Measurements from ENCODE around the gene CMKLR1. TPM values are rescaled to one million over a fixed set of nuclear protein-coding genes. Genes with fewer than 3 reads are reported as not detected.

Gene CMKLR1
- total RNA-seq, 5 donors from 2014 or later (not counting 1 experiment from before 2014, with no cell fraction given) = 0.76 to 6.7 (median 0.98) TPM

GRCh38 chr12:108241986-108242703 is 97.0 kb downstream of the CMKLR1 start:
- POLR2A ChIA-PET = no interaction called here
- H3K4me3 Mint-ChIP-seq = no peak overlapping the region
- no peaks in the 10 kb centered on the region for H3K36me3 Mint-ChIP-seq
- peaks cover 0 to 4% (median 3%) of the 10 kb centered on the region in 3 donors for H3K9me3 Mint-ChIP-seq
- H3K36me3 ChIP-seq (ENCODE audit: control insufficient read depth in 2 of 2, extremely low read depth in 1 of 2, insufficient read depth in 1 of 2, low read length in 1 of 2) = no peaks in the 10 kb centered on the region
- no peak overlapping the region for H3K27ac Mint-ChIP-seq
- no peaks in the 10 kb centered on the region for H3K9me3 ChIP-seq
- H3K27me3 Mint-ChIP-seq = peaks cover 10 to 17% of the 10 kb centered on the region in 2 donors
- no peaks in the 10 kb centered on the region for H3K4me1 ChIP-seq (ENCODE audit: control insufficient read depth in 1 of 2, extremely low read depth in 1 of 2, insufficient read depth in 2 of 2, low read length in 2 of 2)
- H3K4me3 ChIP-seq (ENCODE audit: control insufficient read depth in 1 of 2, extremely low read depth in 1 of 2, low read length in 1 of 2) = no peak overlapping the region
- H3K4me1 Mint-ChIP-seq = no peaks in the 10 kb centered on the region
- 60% methylated on average over 1 of the region's 10 CpGs for WGBS (ENCODE audit: insufficient coverage)
- CTCF ChIA-PET = no interaction called here
- H3K27me3 ChIP-seq (replicated peaks in 1 of 2; ENCODE audit: control insufficient read depth in 2 of 2, extremely low read depth in 1 of 2, insufficient read depth in 2 of 2, low read length in 1 of 2) = peaks cover 0 to 19% of the 10 kb centered on the region in 2 experiments
- ATAC-seq (replicated peaks in 1 of 4) (no peak), DNase-seq (no peak)
- H3K27ac ChIP-seq (ENCODE audit: low read length) = no peak overlapping the region

- Histone ChIP-seq H3K4me3 (ENCODE audit: control insufficient read depth in 1 of 2, extremely low read depth in 1 of 2, low read length in 1 of 2) (no peak overlapping the region), H3K36me3 (ENCODE audit: control insufficient read depth in 2 of 2, extremely low read depth in 1 of 2, insufficient read depth in 1 of 2, low read length in 1 of 2) (no peaks in the 10 kb centered on the region), H3K27ac (ENCODE audit: low read length) (no peak overlapping the region), H3K4me1 (ENCODE audit: control insufficient read depth in 1 of 2, extremely low read depth in 1 of 2, insufficient read depth in 2 of 2, low read length in 2 of 2) (no peaks in the 10 kb centered on the region), H3K9me3 (no peaks in the 10 kb centered on the region), H3K27me3 (replicated peaks in 1 of 2; ENCODE audit: control insufficient read depth in 2 of 2, extremely low read depth in 1 of 2, insufficient read depth in 2 of 2, low read length in 1 of 2) (peaks cover 0 to 21% of the 10 kb centered on the region in 2 experiments)
- CTCF ChIA-PET = no interaction called here
- Mint-ChIP-seq H3K4me1 (no peaks in the 10 kb centered on the region), H3K9me3 (peaks cover 0 to 4% (median 3%) of the 10 kb centered on the region in 3 donors), H3K4me3 (no peak overlapping the region), H3K36me3 (no peaks in the 10 kb centered on the region), H3K27ac (no peak overlapping the region), H3K27me3 (peaks cover 15 to 17% of the 10 kb centered on the region in 2 donors)
- ATAC-seq (replicated peaks in 1 of 4) = no peak
- POLR2A ChIA-PET = no interaction called here
- WGBS (ENCODE audit: insufficient coverage) = 70% methylated on average over 4 of the region's 4 CpGs
- no peak for DNase-seq
Measured at GRCh38 chr12:108240928-108241327, 98.2 kb downstream of the CMKLR1 start.

GRCh38 chr12:108240027-108240785 is 98.9 kb downstream of the CMKLR1 start:
- Mint-ChIP-seq H3K4me1 (no peaks in the 10 kb centered on the region), H3K27me3 (peaks cover 15 to 19% of the 10 kb centered on the region in 2 donors), H3K9me3 (peaks cover 0 to 4% (median 3%) of the 10 kb centered on the region in 3 donors), H3K4me3 (no peak overlapping the region), H3K36me3 (no peaks in the 10 kb centered on the region), H3K27ac (no peak overlapping the region)
- ChIA-PET POLR2A (no interaction called here), CTCF (no interaction called here)
- H3K4me1 ChIP-seq (ENCODE audit: control insufficient read depth in 1 of 2, extremely low read depth in 1 of 2, insufficient read depth in 2 of 2, low read length in 2 of 2) = no peaks in the 10 kb centered on the region
- H3K27me3 ChIP-seq (replicated peaks in 1 of 2; ENCODE audit: control insufficient read depth in 2 of 2, extremely low read depth in 1 of 2, insufficient read depth in 2 of 2, low read length in 1 of 2) = peaks cover 0 to 21% of the 10 kb centered on the region in 2 experiments
- H3K4me3 ChIP-seq (ENCODE audit: control insufficient read depth in 1 of 2, extremely low read depth in 1 of 2, low read length in 1 of 2) = no peak overlapping the region
- H3K9me3 ChIP-seq = no peaks in the 10 kb centered on the region
- H3K27ac ChIP-seq (ENCODE audit: low read length) = no peak overlapping the region
- ATAC-seq (replicated peaks in 1 of 4) = no peak
- DNase-seq = no peak
- no peaks in the 10 kb centered on the region for H3K36me3 ChIP-seq (ENCODE audit: control insufficient read depth in 2 of 2, extremely low read depth in 1 of 2, insufficient read depth in 1 of 2, low read length in 1 of 2)
- 78% methylated on average over 15 of the region's 34 CpGs for WGBS (ENCODE audit: insufficient coverage)

- CTCF ChIA-PET = no interaction called here
Measured at GRCh38 chr12:108239378-108239777, 99.7 kb downstream of the CMKLR1 start.

GRCh38 chr12:108238474-108238873 is 100.6 kb downstream of the CMKLR1 start:
- ATAC-seq (replicated peaks in 1 of 4) (no peak), DNase-seq (no peak)

More at GRCh38 chr12:108239378-108239777, 99.7 kb downstream of the CMKLR1 start:
- Histone ChIP-seq H3K27ac (ENCODE audit: low read length) (no peak overlapping the region), H3K36me3 (ENCODE audit: control insufficient read depth in 2 of 2, extremely low read depth in 1 of 2, insufficient read depth in 1 of 2, low read length in 1 of 2) (no peaks in the 10 kb centered on the region), H3K4me1 (ENCODE audit: control insufficient read depth in 1 of 2, extremely low read depth in 1 of 2, insufficient read depth in 2 of 2, low read length in 2 of 2) (no peaks in the 10 kb centered on the region), H3K9me3 (no peaks in the 10 kb centered on the region), H3K4me3 (ENCODE audit: control insufficient read depth in 1 of 2, extremely low read depth in 1 of 2, low read length in 1 of 2) (no peak overlapping the region), H3K27me3 (replicated peaks in 1 of 2; ENCODE audit: control insufficient read depth in 2 of 2, extremely low read depth in 1 of 2, insufficient read depth in 2 of 2, low read length in 1 of 2) (peaks cover 0 to 21% of the 10 kb centered on the region in 2 experiments)
- Mint-ChIP-seq H3K27ac (no peak overlapping the region), H3K36me3 (no peaks in the 10 kb centered on the region), H3K4me3 (no peak overlapping the region), H3K9me3 (peaks cover 0 to 4% (median 3%) of the 10 kb centered on the region in 3 donors), H3K4me1 (no peaks in the 10 kb centered on the region), H3K27me3 (peaks cover 19% of the 10 kb centered on the region in 2 donors)
- POLR2A ChIA-PET = no interaction called here
- 80% methylated on average over 1 of the region's 2 CpGs for WGBS (ENCODE audit: insufficient coverage)
- DNase-seq = no peak
- no peak for ATAC-seq (replicated peaks in 1 of 4)

More at GRCh38 chr12:108238474-108238873, 100.6 kb downstream of the CMKLR1 start:
- Mint-ChIP-seq H3K36me3 (no peaks in the 10 kb centered on the region), H3K9me3 (peaks cover 0 to 4% (median 3%) of the 10 kb centered on the region in 3 donors), H3K4me1 (no peaks in the 10 kb centered on the region), H3K27me3 (peaks cover 19% of the 10 kb centered on the region in 2 donors), H3K4me3 (no peak overlapping the region), H3K27ac (no peak overlapping the region)
- Histone ChIP-seq H3K4me3 (ENCODE audit: control insufficient read depth in 1 of 2, extremely low read depth in 1 of 2, low read length in 1 of 2) (no peak overlapping the region), H3K4me1 (ENCODE audit: control insufficient read depth in 1 of 2, extremely low read depth in 1 of 2, insufficient read depth in 2 of 2, low read length in 2 of 2) (no peaks in the 10 kb centered on the region), H3K9me3 (no peaks in the 10 kb centered on the region), H3K27ac (ENCODE audit: low read length) (no peak overlapping the region), H3K36me3 (ENCODE audit: control insufficient read depth in 2 of 2, extremely low read depth in 1 of 2, insufficient read depth in 1 of 2, low read length in 1 of 2) (no peaks in the 10 kb centered on the region), H3K27me3 (replicated peaks in 1 of 2; ENCODE audit: control insufficient read depth in 2 of 2, extremely low read depth in 1 of 2, insufficient read depth in 2 of 2, low read length in 1 of 2) (peaks cover 0 to 21% of the 10 kb centered on the region in 2 experiments)
- POLR2A ChIA-PET = no interaction called here
- CTCF ChIA-PET = no interaction called here
- WGBS (ENCODE audit: insufficient coverage) = no CpG with 5 or more reads among the region's 3 CpGs
